GM19397 (cell line): ENCODE results near the gene MYH14.

ENCODE experiments used
- ATAC-seq: cut with Tn5 transposase; IDR thresholded peaks from one replicate; pipeline ENCODE4 v1.9.1; 2021; ENCODE audit warnings: mild to moderate bottlenecking, moderate library complexity; ENCODE audit not compliant: unreplicated experiment

Gene MYH14

GRCh38 chr19:50192463-50193211 lies 10.8 kb upstream of the MYH14 start:
- ATAC-seq: no peak

- no peak for ATAC-seq
Observed at GRCh38 chr19:50195224-50195623, 8.2 kb upstream of the MYH14 start.

GRCh38 chr19:50196322-50196932 lies 7.0 kb upstream of the MYH14 start:
- no peak for ATAC-seq

GRCh38 chr19:50197348-50197747 lies 6.1 kb upstream of the MYH14 start:
- ATAC-seq: no peak

- no peak for ATAC-seq
Observed at GRCh38 chr19:50198431-50199258, 4.8 kb upstream of the MYH14 start.

GRCh38 chr19:50199259-50199555 lies 4.2 kb upstream of the MYH14 start:
- ATAC-seq: no peak

- ATAC-seq: no peak
Observed at GRCh38 chr19:50202386-50202785, 1.0 kb upstream of the MYH14 start.

GRCh38 chr19:50202962-50203280 lies 501 bp upstream of the MYH14 start:
- no peak for ATAC-seq

- no peak for ATAC-seq
Observed at GRCh38 chr19:50204081-50204428, 633 bp downstream of the MYH14 start.

GRCh38 chr19:50204811-50205675 lies 1.6 kb downstream of the MYH14 start:
- ATAC-seq: no peak

- ATAC-seq: no peak
Observed at GRCh38 chr19:50205681-50206138, 2.3 kb downstream of the MYH14 start.

GRCh38 chr19:50206191-50206590 lies 2.8 kb downstream of the MYH14 start:
- no peak for ATAC-seq

GRCh38 chr19:50207730-50208129 lies 4.3 kb downstream of the MYH14 start:
- no peak for ATAC-seq

GRCh38 chr19:50209131-50209530 lies 5.7 kb downstream of the MYH14 start:
- no peak for ATAC-seq

- ATAC-seq: no peak
Observed at GRCh38 chr19:50210425-50210824, 7.0 kb downstream of the MYH14 start.

- no peak for ATAC-seq
Observed at GRCh38 chr19:50213925-50214324, 10.5 kb downstream of the MYH14 start.

GRCh38 chr19:50214699-50215543 lies 11.5 kb downstream of the MYH14 start:
- no peak for ATAC-seq

- no peak for ATAC-seq
Observed at GRCh38 chr19:50215820-50216219, 12.4 kb downstream of the MYH14 start.

- ATAC-seq: no peak
Observed at GRCh38 chr19:50221087-50221486, 17.7 kb downstream of the MYH14 start.

GRCh38 chr19:50222691-50223438 lies 19.4 kb downstream of the MYH14 start:
- no peak for ATAC-seq
